Keratinocyte (primary cell): ENCODE measurements around the gene SRL.

ENCODE experiments used
- EZH2 ChIP-seq: IDR thresholded peaks from one replicate; pipeline ENCODE4 v1.6.1; 2012; ENCODE audit warnings: inconsistent platforms, mild to moderate bottlenecking, low read length, moderate library complexity
- TF ChIP-seq, protein P1 (sequence below), 3 experiments: IDR thresholded peaks in 1 of 3; conservative IDR thresholded peaks in 1 of 3; optimal IDR thresholded peaks in 1 of 3; 2 replicates in 2 of 3; 3 replicates in 1 of 3; pipeline versions ENCODE3 to v1.5.1; 2011; ENCODE audit warnings: low read length in 3 of 3, mild to moderate bottlenecking in 3 of 3, moderate library complexity in 2 of 3, control low read depth in 1 of 3, inconsistent platforms in 1 of 3; ENCODE audit not compliant: insufficient read depth in 2 of 3; ENCODE audit errors: extremely low read depth in 1 of 3

DNA sequence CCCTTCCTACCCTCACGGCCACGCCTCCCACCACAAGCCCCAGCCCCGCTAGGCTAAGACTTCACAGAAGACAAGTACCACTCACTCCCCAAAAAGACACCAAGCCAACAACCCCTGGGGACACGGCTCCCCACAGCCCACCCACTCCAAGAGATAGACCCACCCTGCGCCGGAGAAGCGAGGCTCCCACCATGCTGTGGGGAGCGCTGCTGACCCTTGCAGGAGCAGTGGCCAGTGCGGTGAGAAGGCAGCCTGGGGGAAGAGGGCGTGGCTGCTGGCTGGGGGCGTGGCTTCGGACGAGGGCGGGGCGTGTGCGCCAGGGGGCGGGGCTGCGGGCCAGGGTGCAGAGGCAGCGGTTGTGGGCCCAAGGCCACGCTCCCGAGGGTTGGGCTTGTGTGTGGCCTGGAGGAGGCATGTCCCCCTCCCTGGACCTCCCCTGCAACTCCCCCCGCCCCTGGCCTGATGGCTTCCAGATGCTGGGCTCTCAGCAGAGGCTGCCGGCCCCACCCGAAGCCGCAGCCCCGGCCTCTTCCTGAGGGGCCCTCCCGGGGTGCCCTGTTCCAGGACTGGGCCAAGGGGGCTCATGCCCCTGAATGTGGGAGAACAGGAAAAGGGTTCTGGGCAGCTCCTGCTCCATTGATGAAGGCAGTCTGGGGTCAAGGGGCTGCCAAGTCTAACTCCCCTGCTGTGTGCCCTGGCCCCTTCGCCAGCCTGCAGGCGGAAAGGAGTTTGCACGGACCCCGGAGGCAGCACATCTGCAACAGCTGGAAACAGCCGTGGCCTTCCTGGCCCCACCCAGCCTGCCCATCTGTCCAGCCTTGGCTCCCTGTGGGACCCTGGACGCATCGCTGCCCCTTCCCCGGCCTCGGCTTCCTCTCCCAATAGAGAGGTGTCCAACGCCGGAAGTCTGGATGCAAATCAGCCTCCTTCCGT, 21.9 kb upstream of the SRL start:
- TF ChIP-seq, protein P1, sequence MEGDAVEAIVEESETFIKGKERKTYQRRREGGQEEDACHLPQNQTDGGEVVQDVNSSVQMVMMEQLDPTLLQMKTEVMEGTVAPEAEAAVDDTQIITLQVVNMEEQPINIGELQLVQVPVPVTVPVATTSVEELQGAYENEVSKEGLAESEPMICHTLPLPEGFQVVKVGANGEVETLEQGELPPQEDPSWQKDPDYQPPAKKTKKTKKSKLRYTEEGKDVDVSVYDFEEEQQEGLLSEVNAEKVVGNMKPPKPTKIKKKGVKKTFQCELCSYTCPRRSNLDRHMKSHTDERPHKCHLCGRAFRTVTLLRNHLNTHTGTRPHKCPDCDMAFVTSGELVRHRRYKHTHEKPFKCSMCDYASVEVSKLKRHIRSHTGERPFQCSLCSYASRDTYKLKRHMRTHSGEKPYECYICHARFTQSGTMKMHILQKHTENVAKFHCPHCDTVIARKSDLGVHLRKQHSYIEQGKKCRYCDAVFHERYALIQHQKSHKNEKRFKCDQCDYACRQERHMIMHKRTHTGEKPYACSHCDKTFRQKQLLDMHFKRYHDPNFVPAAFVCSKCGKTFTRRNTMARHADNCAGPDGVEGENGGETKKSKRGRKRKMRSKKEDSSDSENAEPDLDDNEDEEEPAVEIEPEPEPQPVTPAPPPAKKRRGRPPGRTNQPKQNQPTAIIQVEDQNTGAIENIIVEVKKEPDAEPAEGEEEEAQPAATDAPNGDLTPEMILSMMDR (optimal IDR thresholded peaks at IDR 0.05 in 1 of 3, IDR thresholded peaks at IDR 0.05 in 1 of 3, conservative IDR thresholded peaks at IDR 0.05 in 1 of 3; ENCODE audit: extremely low read depth in 1 of 3, insufficient read depth in 2 of 3, low read length in 3 of 3), result no peak
- no peak for TF ChIP-seq EZH2
